HFF-Myc (cell line): Measurements from ENCODE around the gene MAPKBP1.

ENCODE experiments used
- DNase-seq: peaks from one replicate; pipeline ENCODE4 v3.0.0-alpha.2; 2011; ENCODE audit warnings: low read depth; ENCODE audit errors: extremely low read depth
- H3K4me3 ChIP-seq: replicated peaks from 2 replicates; pipeline ENCODE4 v1.5.1; 2011; ENCODE audit warnings: low read depth, mild to moderate bottlenecking, control low read depth, low read length
- TF ChIP-seq, protein P1 (sequence below): IDR thresholded peaks from 2 replicates; pipeline ENCODE4 v1.5.1; 2012; ENCODE audit warnings: mild to moderate bottlenecking, low read depth, low read length, control low read depth; ENCODE audit errors: missing control alignments

The MAPKBP1 gene

DNA sequence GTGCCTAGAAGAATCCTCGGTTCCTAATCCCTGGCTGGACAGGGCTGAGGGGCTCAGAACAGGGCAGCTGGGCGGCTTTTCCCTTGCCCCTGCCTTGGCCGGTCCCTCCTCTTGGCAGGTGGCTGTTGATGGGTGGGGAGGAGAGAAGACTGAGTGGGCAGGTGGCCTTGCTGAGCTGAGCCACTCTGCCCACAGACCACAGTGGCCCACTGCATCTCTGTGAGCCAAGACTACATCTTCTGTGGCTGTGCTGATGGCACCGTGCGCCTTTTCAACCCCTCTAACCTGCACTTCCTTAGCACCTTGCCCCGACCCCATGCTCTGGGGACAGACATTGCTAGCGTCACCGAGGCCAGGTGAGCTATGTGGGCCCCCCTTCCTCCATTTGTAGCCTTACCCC lies 39.1 kb downstream of the MAPKBP1 start:
- DNase-seq, result no peak
- no peak overlapping the region for H3K4me3 ChIP-seq
- TF ChIP-seq, protein P1, sequence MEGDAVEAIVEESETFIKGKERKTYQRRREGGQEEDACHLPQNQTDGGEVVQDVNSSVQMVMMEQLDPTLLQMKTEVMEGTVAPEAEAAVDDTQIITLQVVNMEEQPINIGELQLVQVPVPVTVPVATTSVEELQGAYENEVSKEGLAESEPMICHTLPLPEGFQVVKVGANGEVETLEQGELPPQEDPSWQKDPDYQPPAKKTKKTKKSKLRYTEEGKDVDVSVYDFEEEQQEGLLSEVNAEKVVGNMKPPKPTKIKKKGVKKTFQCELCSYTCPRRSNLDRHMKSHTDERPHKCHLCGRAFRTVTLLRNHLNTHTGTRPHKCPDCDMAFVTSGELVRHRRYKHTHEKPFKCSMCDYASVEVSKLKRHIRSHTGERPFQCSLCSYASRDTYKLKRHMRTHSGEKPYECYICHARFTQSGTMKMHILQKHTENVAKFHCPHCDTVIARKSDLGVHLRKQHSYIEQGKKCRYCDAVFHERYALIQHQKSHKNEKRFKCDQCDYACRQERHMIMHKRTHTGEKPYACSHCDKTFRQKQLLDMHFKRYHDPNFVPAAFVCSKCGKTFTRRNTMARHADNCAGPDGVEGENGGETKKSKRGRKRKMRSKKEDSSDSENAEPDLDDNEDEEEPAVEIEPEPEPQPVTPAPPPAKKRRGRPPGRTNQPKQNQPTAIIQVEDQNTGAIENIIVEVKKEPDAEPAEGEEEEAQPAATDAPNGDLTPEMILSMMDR, result no peak

- H3K4me3 ChIP-seq, result no peak overlapping the region
- TF ChIP-seq, protein P1, result no peak
- DNase-seq, result no peak
Observed at GRCh38 chr15:41814534-41814933, 40.2 kb downstream of the MAPKBP1 start.

DNA sequence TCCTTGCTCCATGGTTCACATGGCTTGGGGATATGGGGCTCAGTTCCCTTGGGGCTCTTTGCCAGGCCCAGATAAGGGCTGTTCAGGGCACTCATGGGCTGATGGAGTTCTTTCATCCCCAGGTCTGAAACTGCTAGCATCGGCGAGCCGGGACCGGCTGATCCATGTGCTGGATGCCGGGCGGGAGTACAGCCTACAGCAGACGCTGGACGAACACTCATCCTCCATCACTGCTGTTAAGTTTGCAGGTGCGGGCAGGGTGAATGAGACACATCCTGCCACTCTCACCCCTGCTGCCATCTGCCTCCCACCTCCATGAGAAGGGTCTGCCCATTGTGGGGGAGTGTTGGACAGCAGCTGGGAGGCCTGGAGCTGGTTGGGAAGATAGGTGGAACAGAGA lies 42.5 kb downstream of the MAPKBP1 start:
- TF ChIP-seq, protein P1, result no peak

DNA sequence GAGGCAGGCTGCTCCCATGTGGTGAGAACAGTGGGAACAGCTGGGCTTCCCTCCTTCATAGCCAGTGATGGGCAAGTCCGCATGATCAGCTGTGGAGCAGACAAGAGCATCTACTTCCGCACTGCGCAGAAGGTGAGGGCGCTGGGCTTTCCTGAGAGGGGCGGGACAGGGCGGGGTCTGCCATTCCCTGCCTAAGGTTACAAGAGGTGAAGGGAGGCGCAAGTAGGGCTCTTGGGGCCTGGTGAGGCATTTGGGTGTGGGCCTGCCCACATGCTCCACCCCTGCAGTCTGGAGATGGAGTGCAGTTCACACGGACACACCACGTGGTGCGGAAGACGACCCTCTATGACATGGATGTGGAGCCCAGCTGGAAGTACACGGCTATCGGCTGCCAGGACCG lies 43.0 kb downstream of the MAPKBP1 start:
- TF ChIP-seq, protein P1, result no peak
- no peak overlapping the region for H3K4me3 ChIP-seq
- no peak for DNase-seq

More for the DNA sequence above, 42.5 kb downstream of the MAPKBP1 start:
- no peak overlapping the region for H3K4me3 ChIP-seq
- no peak for DNase-seq

- no peak for DNase-seq
- H3K4me3 ChIP-seq, result no peak overlapping the region
- TF ChIP-seq, protein P1, result no peak
Observed at GRCh38 chr15:41817781-41818180, 43.5 kb downstream of the MAPKBP1 start.

GRCh38 chr15:41819455-41820050 lies 45.3 kb downstream of the MAPKBP1 start:
- TF ChIP-seq, protein P1, result no peak
- H3K4me3 ChIP-seq, result no peak overlapping the region
- no peak for DNase-seq

- TF ChIP-seq, protein P1, result no peak
- DNase-seq, result no peak
- no peak overlapping the region for H3K4me3 ChIP-seq
Observed at GRCh38 chr15:41820791-41821423, 46.6 kb downstream of the MAPKBP1 start.
